ENCODE data around the gene RAD21L1.

Gene RAD21L1

GRCh38 chr20:1186367-1186991 is 39.4 kb upstream of the RAD21L1 start:
- ATAC-seq, result no peak
- TF ChIP-seq ZNF8 (CRISPR knock-in tag; IDR thresholded peaks at IDR 0.05), result no peak
- TF ChIP-seq ZC3H10 (CRISPR knock-in tag; IDR thresholded peaks at IDR 0.05), result no peak
- no peak for TF ChIP-seq ZNF70 (CRISPR knock-in tag; IDR thresholded peaks at IDR 0.05)
- TF ChIP-seq RARB (CRISPR knock-in tag; IDR thresholded peaks at IDR 0.05), result no peak
- no peak for TF ChIP-seq OSR1 (CRISPR knock-in tag; IDR thresholded peaks at IDR 0.05)
- TF ChIP-seq TCF4 (CRISPR knock-in tag; IDR thresholded peaks at IDR 0.05; ENCODE audit: borderline replicate concordance), result no peak
- TF ChIP-seq ZFP3 (CRISPR knock-in tag; IDR thresholded peaks at IDR 0.05), result no peak
- no peak for TF ChIP-seq GLIS3 (CRISPR knock-in tag; IDR thresholded peaks at IDR 0.05)
- TF ChIP-seq SNAI2 (CRISPR knock-in tag; IDR thresholded peaks at IDR 0.05), result no peak
- TF ChIP-seq TSHZ2 (CRISPR knock-in tag; IDR thresholded peaks at IDR 0.05), result no peak
- no peak for TF ChIP-seq PPARA (CRISPR knock-in tag; IDR thresholded peaks at IDR 0.05; ENCODE audit: borderline replicate concordance)
- no peak for TF ChIP-seq CSRNP3 (CRISPR knock-in tag; IDR thresholded peaks at IDR 0.05)
- TF ChIP-seq TOX (CRISPR knock-in tag; IDR thresholded peaks at IDR 0.05; ENCODE audit: borderline replicate concordance), result no peak
- TF ChIP-seq CSDC2 (CRISPR knock-in tag; IDR thresholded peaks at IDR 0.05), result no peak
- TF ChIP-seq ZNF565 (CRISPR knock-in tag; conservative IDR thresholded peaks at IDR 0.05; ENCODE audit: low read depth), result no peak
- no peak for TF ChIP-seq PATZ1 (CRISPR knock-in tag; IDR thresholded peaks at IDR 0.05; ENCODE audit: borderline replicate concordance)
- no peak for TF ChIP-seq CREB5 (CRISPR knock-in tag; IDR thresholded peaks at IDR 0.05; ENCODE audit: low read depth)
- no peak for TF ChIP-seq ARNTL (CRISPR knock-in tag; IDR thresholded peaks at IDR 0.05; ENCODE audit: borderline replicate concordance, low read depth)

GRCh38 chr20:1187605-1188171 is 38.2 kb upstream of the RAD21L1 start:
- ATAC-seq, result no peak
- TF ChIP-seq ISL1 (CRISPR knock-in tag; IDR thresholded peaks at IDR 0.05), result no peak

GRCh38 chr20:1188347-1188746 is 37.5 kb upstream of the RAD21L1 start:
- no peak for ATAC-seq
- TF ChIP-seq RARB (CRISPR knock-in tag; IDR thresholded peaks at IDR 0.05) (no peak), ISL1 (CRISPR knock-in tag; IDR thresholded peaks at IDR 0.05) (no peak), CSDC2 (CRISPR knock-in tag; IDR thresholded peaks at IDR 0.05) (no peak), PATZ1 (CRISPR knock-in tag; IDR thresholded peaks at IDR 0.05; ENCODE audit: borderline replicate concordance) (no peak), PPARA (CRISPR knock-in tag; IDR thresholded peaks at IDR 0.05; ENCODE audit: borderline replicate concordance) (no peak), ZNF8 (CRISPR knock-in tag; IDR thresholded peaks at IDR 0.05) (no peak), GLIS3 (CRISPR knock-in tag; IDR thresholded peaks at IDR 0.05) (no peak), CSRNP3 (CRISPR knock-in tag; IDR thresholded peaks at IDR 0.05) (no peak), BACH2 (CRISPR knock-in tag; IDR thresholded peaks at IDR 0.05; ENCODE audit: borderline replicate concordance) (no peak), TSHZ2 (CRISPR knock-in tag; IDR thresholded peaks at IDR 0.05) (no peak), CREB5 (CRISPR knock-in tag; IDR thresholded peaks at IDR 0.05; ENCODE audit: low read depth) (no peak), ZNF70 (CRISPR knock-in tag; IDR thresholded peaks at IDR 0.05) (no peak), ARNTL (CRISPR knock-in tag; IDR thresholded peaks at IDR 0.05; ENCODE audit: borderline replicate concordance, low read depth) (no peak), ZFP30 (CRISPR knock-in tag; IDR thresholded peaks at IDR 0.05) (no peak)

All from SK-N-SH treated with all-trans-retinoic acid at 6 μM for 48 hours (cell line).